IPS-15b (cell line): ENCODE data around the gene SNRPD3.
"Not testable (repeated sequence)": the region's sequence is repeated elsewhere in the genome, so short reads cannot be mapped to it uniquely, and the experiment has no call there.

ENCODE experiments used
- H3K27me3 ChIP-seq: one replicate; pipeline ENCODE4 v1.6.1; 2013; ENCODE audit warnings: low read length; ENCODE audit not compliant: control insufficient read depth, insufficient read depth
- H3K36me3 ChIP-seq: one replicate; pipeline ENCODE4 v1.6.1; 2013; ENCODE audit warnings: low read length; ENCODE audit not compliant: control insufficient read depth, insufficient read depth
- H3K4me1 ChIP-seq: one replicate; pipeline ENCODE4 v1.6.1; 2013; ENCODE audit warnings: mild to moderate bottlenecking, low read length; ENCODE audit not compliant: control insufficient read depth, insufficient read depth
- H3K4me3 ChIP-seq: one replicate; pipeline ENCODE4 v1.5.1; 2013; ENCODE audit warnings: low read depth, low read length
- H3K9ac ChIP-seq: one replicate; pipeline ENCODE4 v1.6.1; 2013; ENCODE audit warnings: low read depth, mild to moderate bottlenecking, low read length
- H3K9me3 ChIP-seq: one replicate; pipeline ENCODE4 v1.6.1; 2013; ENCODE audit warnings: mild to moderate bottlenecking, low read length; ENCODE audit not compliant: control insufficient read depth, insufficient read depth

The SNRPD3 gene

DNA sequence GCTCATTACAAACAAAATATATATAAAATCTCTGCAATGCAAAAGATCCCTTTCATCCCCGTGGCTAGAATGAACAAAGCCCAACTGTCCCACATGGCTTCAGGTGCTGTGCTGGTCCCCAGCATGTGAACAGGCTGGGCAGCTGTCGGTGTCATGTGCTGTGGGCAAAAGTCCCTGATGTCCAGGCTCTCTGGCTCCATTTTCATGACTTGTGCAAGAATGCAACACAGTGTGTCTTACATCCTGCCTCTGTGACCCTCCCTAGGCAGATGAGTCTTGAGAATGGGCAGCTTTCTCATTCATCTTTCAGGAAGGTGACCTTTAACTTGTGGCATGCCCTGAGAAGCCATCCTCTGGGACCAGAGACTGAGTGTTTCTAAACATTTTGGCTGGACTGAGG lies 15.3 kb upstream of the SNRPD3 start:
- peaks cover 37% of the 10 kb centered on the region for H3K36me3 ChIP-seq
- no peaks in the 10 kb centered on the region for H3K4me1 ChIP-seq
- H3K27me3 ChIP-seq = no peaks in the 10 kb centered on the region
- no peaks in the 10 kb centered on the region for H3K9me3 ChIP-seq
- no peak overlapping the region for H3K4me3 ChIP-seq
- no peak overlapping the region for H3K9ac ChIP-seq

DNA sequence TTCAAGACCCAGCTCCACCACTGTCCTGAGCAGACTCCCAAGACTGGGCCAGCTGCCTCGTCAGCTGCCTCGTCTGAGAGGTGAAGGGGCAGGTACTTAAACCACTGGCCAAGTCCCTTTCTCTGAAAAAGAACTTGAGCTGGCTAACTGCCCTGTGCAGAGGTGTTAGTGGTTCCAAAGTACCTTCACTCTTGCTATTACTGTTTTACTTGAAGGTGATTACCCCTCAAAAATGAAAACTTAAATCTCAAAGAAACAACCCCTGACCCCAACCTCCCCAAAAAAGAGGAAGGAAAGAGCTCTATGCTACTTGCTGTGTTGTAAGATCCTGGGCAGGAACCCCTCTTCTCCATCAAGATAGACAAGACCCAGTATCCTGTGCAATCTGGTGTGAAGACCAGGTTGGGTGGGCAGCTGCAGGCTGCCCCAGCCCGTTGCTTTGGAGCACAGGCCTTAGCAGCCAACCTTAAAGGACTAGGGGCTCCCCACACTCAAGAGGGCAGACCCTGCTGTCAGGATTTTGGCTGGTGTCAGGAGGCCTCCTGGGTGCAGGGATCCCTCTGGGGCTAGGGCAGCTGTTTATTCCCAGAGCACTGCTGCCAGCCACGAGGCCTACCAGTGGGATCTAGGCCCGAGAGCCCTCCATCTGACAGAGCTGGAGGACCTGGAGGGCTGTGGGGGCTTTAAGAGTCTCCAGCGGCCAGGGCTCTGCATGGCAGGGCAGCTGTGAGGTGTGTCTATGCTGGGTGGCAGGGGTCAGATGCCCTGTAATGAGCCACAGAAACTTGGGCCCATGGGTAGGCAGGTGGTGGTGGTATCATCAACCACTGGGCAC lies 13.9 kb upstream of the SNRPD3 start:
- H3K36me3 ChIP-seq = peaks cover 41% of the 10 kb centered on the region
- no peaks in the 10 kb centered on the region for H3K4me1 ChIP-seq
- H3K27me3 ChIP-seq = no peaks in the 10 kb centered on the region
- no peak overlapping the region for H3K9ac ChIP-seq
- H3K9me3 ChIP-seq = no peaks in the 10 kb centered on the region
- H3K4me3 ChIP-seq = no peak overlapping the region

DNA sequence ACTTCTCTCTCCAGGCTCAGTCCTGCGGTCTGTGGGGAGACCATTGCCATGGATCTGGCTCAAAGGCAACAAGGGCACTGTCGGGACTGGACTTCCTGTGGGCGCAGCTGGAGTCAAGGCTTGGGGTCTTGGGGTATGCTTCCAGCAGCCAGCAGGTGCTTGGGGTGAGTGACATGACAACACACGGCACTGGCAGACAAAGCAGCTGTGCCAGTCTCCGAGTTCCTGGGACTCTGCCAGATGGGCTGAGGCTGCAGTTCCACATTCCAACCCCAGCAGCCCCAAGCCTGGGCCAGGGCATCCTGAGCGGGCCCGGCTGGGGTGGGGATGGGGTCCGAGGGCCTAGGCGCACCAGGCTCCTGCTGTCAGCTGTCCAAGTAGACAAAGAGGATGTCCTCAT lies 13.2 kb upstream of the SNRPD3 start:
- H3K4me1 ChIP-seq = no peaks in the 10 kb centered on the region
- H3K27me3 ChIP-seq = no peaks in the 10 kb centered on the region
- peaks cover 48% of the 10 kb centered on the region for H3K36me3 ChIP-seq
- no peaks in the 10 kb centered on the region for H3K9me3 ChIP-seq
- H3K9ac ChIP-seq = no peak overlapping the region
- no peak overlapping the region for H3K4me3 ChIP-seq

DNA sequence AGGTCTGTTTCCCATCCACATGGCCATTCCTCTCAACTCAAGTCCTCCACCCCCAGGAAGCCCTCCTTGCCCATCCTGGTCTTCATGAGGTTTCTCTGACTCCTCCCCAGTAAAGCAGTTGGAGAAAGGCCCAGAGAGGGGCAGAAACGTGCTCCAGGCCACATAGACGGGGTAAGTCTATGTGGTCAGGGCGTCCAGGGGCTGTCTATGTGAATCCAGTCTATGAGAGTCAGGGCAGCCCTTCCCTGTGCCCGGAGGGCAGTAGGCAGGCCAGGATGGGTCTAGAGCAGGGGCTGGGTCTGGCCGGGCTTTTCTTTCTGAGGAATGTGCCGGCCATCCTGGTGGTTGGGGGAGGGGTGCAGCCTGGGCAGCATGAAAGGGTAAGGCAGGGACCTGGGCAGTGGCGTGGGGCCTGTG lies 12.6 kb upstream of the SNRPD3 start:
- Histone ChIP-seq H3K9me3 (no peaks in the 10 kb centered on the region), H3K4me1 (no peaks in the 10 kb centered on the region), H3K27me3 (no peaks in the 10 kb centered on the region), H3K36me3 (peaks cover 54% of the 10 kb centered on the region), H3K9ac (no peak overlapping the region), H3K4me3 (no peak overlapping the region)

DNA sequence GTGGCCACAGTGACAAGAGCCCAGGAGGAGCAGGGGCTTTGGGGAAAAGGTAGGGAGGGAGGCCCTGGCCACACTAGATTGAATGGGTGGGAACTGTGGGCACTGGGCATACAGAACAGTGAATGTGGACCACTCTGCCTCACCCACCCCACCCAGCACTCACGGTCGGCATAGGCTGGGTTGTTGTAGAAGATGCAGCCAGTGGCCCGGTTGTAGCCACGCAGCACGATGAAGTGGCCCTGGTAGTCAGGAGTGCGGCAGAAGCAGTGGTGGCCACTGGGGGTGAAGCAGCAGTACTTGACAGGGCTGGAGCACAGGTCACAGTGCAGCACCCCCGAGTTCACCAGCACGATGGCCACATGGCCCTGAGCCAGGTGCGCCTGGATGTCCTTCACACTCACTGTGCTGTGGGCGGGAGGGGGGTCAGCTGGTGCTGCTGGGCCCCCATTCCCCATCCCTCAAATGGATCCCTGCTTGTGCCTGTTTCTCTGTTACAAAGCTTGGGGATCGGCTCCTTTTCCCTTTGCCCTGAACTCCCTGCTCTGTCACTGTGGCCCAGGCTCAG lies 12.0 kb upstream of the SNRPD3 start:
- H3K36me3 ChIP-seq = peaks cover 55% of the 10 kb centered on the region
- H3K27me3 ChIP-seq = no peaks in the 10 kb centered on the region
- no peak overlapping the region for H3K4me3 ChIP-seq
- H3K9ac ChIP-seq = no peak overlapping the region
- no peaks in the 10 kb centered on the region for H3K9me3 ChIP-seq
- H3K4me1 ChIP-seq = no peaks in the 10 kb centered on the region

DNA sequence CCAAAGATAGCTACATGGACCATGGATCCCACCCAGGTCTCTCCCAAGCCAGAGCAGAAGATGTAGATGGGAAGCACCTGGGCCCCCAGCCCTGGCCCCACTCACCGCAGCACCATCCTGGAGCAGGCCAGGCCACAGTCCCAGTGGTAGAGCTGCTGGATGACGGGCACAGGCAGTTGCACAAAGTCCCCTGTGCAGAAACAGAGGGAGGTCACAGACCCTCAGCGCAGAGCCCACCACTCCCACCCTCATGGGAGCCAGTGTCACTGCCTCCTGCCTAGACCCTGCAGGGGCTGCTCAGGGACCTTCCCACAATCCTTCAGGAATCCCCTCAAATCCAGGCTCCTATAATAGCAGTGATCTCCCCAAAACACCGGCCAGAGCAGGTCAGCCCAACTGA lies 7.0 kb upstream of the SNRPD3 start:
- no peaks in the 10 kb centered on the region for H3K9me3 ChIP-seq
- no peak overlapping the region for H3K4me3 ChIP-seq
- H3K27me3 ChIP-seq = no peaks in the 10 kb centered on the region
- peaks cover under 1% of the 10 kb centered on the region for H3K4me1 ChIP-seq
- no peak overlapping the region for H3K9ac ChIP-seq
- H3K36me3 ChIP-seq = peaks cover 32% of the 10 kb centered on the region

DNA sequence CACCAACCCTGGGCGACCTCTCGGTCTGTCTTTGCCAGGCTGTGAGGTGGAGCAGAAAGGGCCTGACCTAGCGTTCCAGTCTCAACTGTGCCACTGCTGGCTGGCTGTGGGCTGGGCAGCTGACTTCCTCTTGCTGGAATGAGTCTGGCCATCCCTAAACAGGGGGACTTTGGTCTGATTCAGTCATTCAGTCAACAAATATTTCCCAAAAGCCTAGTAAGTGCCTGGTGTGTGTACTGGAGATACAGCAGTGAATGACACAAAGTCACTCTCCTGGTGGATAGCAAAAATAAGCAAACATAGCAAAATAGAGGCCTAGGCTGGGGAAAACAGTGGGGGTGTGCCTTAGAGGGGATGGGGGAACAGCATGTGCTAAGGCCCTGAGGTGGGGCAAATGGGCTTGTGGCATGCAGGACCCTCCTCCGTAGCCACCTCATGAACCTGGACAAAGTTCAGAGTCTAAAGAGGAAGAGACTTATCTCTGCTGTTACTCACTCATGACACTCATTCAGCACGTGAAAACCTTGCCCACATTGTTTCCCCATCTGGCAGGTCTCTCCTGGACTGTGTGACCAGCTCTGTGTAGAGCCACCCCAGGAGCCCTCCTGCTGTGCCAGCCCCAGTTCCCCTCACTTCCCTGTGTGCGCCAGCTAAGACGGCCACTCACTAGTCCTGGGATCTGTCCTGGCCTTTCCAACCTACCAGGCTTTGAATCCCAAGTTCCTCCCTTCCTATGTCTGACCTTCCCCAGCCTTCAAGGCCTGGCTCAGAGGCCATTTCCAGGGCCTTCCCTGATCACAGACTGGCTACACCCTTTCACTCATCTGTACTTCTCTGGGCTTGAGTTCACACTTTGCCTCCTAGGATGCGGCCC lies 5.5 kb upstream of the SNRPD3 start:
- Histone ChIP-seq H3K4me1 (peaks cover 5% of the 10 kb centered on the region), H3K36me3 (peaks cover 22% of the 10 kb centered on the region), H3K4me3 (no peak overlapping the region), H3K9ac (no peak overlapping the region), H3K9me3 (no peaks in the 10 kb centered on the region), H3K27me3 (no peaks in the 10 kb centered on the region)

DNA sequence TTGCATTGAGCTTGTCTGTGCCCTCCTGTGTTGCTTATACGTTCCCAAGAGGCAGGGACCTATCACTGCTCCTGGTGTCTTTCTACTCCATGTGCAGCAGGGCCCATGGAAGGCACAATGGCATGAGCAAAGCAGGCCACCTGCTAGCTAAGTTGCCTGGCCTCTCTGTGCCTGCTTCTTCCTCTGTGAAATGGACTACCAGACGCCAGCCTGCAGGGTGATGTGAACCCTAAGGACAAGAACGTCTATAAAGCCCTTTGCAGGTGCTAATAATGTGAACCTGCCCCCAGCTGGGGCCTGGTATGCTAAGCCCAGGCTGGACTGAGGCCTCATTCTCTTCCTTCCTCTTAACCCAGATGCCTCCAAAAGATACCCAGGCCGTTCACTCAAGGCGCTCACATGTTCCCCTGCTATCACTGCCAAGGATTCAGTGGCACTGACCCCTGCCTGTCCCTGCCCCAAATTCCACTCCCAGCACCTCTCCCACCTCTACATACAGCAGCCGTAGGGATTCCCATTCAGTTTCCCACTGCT lies 4.8 kb upstream of the SNRPD3 start:
- peaks cover 22% of the 10 kb centered on the region for H3K36me3 ChIP-seq

DNA sequence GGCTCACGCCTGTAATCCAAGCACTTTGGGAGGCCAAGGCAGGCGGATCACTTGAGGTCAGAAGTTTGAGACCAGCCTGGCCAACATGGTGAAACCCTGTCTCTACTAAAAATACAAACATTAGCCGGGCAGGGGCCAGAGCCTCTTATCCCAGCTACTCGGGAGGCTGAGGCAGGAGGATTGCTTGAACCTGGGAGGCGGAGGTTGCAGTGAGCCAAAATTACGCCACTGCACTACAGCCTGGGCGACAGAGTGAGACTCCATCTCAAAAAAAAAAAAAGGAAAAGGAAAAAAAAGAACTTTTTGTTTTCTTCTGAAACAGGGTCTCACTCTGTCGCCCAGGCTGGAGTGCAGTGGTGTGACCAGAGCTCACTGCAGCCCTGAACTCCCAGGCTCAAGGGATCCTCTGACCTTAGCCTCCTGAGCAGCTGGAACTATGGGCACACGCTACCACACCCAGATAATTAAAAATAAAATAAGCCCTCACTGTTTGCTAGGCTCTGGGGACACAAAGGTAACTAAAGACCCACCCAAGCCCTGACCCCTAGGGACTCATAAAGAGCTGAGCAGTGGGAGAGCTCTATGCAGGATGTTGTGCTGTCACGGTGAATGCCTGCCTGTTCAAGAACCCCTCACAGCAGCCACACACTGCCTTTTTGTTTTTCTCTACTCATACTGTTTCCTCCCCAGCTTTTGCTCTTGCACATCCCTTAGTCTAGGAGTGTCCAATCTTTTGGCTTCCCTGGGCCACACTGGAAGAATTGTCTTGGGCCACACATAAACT lies 3.1 kb upstream of the SNRPD3 start:
- H3K9me3 ChIP-seq, H3K27me3 ChIP-seq, H3K4me3 ChIP-seq, H3K4me1 ChIP-seq: not testable (repeated sequence)
- H3K36me3 ChIP-seq = peaks cover 15% of the 10 kb centered on the region
- H3K9ac ChIP-seq = peak overlapping the region; percentile 37

More for the DNA sequence above, 4.8 kb upstream of the SNRPD3 start:
- H3K4me3 ChIP-seq = no peak overlapping the region
- no peak overlapping the region for H3K9ac ChIP-seq
- H3K27me3 ChIP-seq = no peaks in the 10 kb centered on the region
- peaks cover 5% of the 10 kb centered on the region for H3K4me1 ChIP-seq
- no peaks in the 10 kb centered on the region for H3K9me3 ChIP-seq

DNA sequence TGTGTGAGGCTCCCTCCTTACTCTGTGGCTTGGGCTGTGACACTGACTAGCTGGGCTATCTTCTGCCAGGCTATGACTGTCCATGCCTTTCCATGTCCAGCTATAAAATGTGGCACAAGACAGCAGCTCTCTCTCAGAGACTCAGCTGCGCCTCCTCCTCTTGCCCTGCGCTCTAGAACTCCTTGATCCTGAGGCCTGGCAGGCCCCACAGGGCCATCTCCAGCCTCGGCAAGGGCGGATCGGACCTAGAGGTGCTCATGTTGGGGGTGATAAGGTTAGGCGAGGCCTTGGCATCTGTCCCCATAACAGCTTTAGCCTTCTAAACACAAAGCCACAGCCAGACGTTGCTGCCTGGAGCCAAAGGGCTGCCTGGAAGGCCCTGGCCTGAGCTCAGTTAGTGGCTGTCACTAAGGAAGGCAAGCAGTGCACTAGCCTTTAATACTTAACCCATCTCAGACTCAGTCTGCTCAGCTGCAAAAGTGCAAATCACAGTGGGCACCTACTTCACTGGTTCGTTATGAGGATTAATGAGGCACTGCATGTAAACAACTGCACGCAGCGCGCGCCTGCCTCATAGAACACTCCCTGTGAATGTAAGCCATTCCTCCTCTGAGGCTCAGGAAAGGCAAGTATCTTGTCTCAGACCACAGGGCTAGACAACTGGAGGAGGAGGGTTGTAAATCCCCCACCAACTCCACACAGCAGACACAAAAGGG lies 2.0 kb upstream of the SNRPD3 start:
- Histone ChIP-seq H3K4me1 (peaks cover 7% of the 10 kb centered on the region), H3K36me3 (peaks cover 18% of the 10 kb centered on the region), H3K27me3 (no peaks in the 10 kb centered on the region), H3K9ac (peak overlapping the region; percentile 98), H3K4me3 (peak overlapping the region; percentile 96), H3K9me3 (no peaks in the 10 kb centered on the region)
